Measurements from ENCODE around the gene PDZK1IP1. TPM values are rescaled to one million over a fixed set of nuclear protein-coding genes. Genes with fewer than 3 reads are reported as not detected.
"Not testable (repeated sequence)": the region's sequence is repeated elsewhere in the genome, so short reads cannot be mapped to it uniquely, and the experiment has no call there.

The PDZK1IP1 gene
- total RNA-seq, 1 donor from 2014 or later = not detected

GRCh38 chr1:47161298-47162040 lies 28.4 kb downstream of the PDZK1IP1 start:
- Mint-ChIP-seq H3K36me3 (ENCODE audit: unreplicated experiment) (peaks cover 5% of the 10 kb centered on the region), H3K27ac (ENCODE audit: unreplicated experiment) (no peak overlapping the region), H3K9me3 (ENCODE audit: unreplicated experiment) (no peaks in the 10 kb centered on the region), H3K27me3 (ENCODE audit: unreplicated experiment) (peaks cover 4% of the 10 kb centered on the region), H3K4me1 (ENCODE audit: low read depth, unreplicated experiment) (no peaks in the 10 kb centered on the region), H3K4me3 (ENCODE audit: unreplicated experiment) (no peak overlapping the region)
- no peak for TF ChIP-seq CTCF (IDR thresholded peaks at IDR 0.05; ENCODE audit: partially characterized antibody, unreplicated experiment)
- no peak for DNase-seq

GRCh38 chr1:47160716-47161115 lies 29.1 kb downstream of the PDZK1IP1 start:
- H3K9me3 Mint-ChIP-seq (ENCODE audit: unreplicated experiment) = no peaks in the 10 kb centered on the region
- H3K4me3 Mint-ChIP-seq (ENCODE audit: unreplicated experiment) = no peak overlapping the region
- peaks cover 5% of the 10 kb centered on the region for H3K36me3 Mint-ChIP-seq (ENCODE audit: unreplicated experiment)
- H3K4me1 Mint-ChIP-seq (ENCODE audit: low read depth, unreplicated experiment) = no peaks in the 10 kb centered on the region
- no peak for TF ChIP-seq CTCF (IDR thresholded peaks at IDR 0.05; ENCODE audit: partially characterized antibody, unreplicated experiment)
- no peak for DNase-seq
- H3K27ac Mint-ChIP-seq (ENCODE audit: unreplicated experiment) = no peak overlapping the region
- H3K27me3 Mint-ChIP-seq (ENCODE audit: unreplicated experiment) = peaks cover 4% of the 10 kb centered on the region

GRCh38 chr1:47157957-47158356 lies 31.9 kb downstream of the PDZK1IP1 start:
- H3K9me3 Mint-ChIP-seq (ENCODE audit: unreplicated experiment); H3K36me3 Mint-ChIP-seq (ENCODE audit: unreplicated experiment); H3K4me3 Mint-ChIP-seq (ENCODE audit: unreplicated experiment); H3K27ac Mint-ChIP-seq (ENCODE audit: unreplicated experiment); H3K27me3 Mint-ChIP-seq (ENCODE audit: unreplicated experiment); H3K4me1 Mint-ChIP-seq (ENCODE audit: low read depth, unreplicated experiment); DNase-seq: not testable (repeated sequence)

DNA sequence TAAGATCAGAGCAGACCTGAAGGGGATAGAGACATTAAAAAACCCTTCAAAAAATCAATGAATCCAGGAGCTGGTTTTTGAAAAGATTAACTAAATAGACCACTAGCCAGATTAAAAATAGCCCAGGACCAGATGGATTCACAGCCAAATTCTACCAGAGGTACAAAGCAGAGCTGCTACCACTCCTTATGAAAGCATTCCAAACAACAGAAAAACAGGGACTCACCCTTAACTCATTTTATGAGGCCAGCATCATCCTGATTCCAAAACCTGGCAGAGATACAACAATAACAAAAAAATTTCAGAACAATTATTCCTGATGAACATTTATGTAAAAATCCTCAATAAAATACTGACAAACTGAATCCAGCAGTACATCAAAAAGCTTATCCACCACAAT lies 33.4 kb downstream of the PDZK1IP1 start:
- H3K27ac Mint-ChIP-seq (ENCODE audit: unreplicated experiment); DNase-seq; H3K36me3 Mint-ChIP-seq (ENCODE audit: unreplicated experiment); H3K9me3 Mint-ChIP-seq (ENCODE audit: unreplicated experiment); H3K4me3 Mint-ChIP-seq (ENCODE audit: unreplicated experiment); H3K27me3 Mint-ChIP-seq (ENCODE audit: unreplicated experiment); H3K4me1 Mint-ChIP-seq (ENCODE audit: low read depth, unreplicated experiment): not testable (repeated sequence)

- peak overlapping the region; percentile 7 for H3K4me3 Mint-ChIP-seq (ENCODE audit: unreplicated experiment)
- H3K27me3 Mint-ChIP-seq (ENCODE audit: unreplicated experiment); H3K27ac Mint-ChIP-seq (ENCODE audit: unreplicated experiment); DNase-seq; H3K9me3 Mint-ChIP-seq (ENCODE audit: unreplicated experiment); H3K4me1 Mint-ChIP-seq (ENCODE audit: low read depth, unreplicated experiment); H3K36me3 Mint-ChIP-seq (ENCODE audit: unreplicated experiment): not testable (repeated sequence)
Measured at GRCh38 chr1:47149162-47149561, 40.7 kb downstream of the PDZK1IP1 start.

DNA sequence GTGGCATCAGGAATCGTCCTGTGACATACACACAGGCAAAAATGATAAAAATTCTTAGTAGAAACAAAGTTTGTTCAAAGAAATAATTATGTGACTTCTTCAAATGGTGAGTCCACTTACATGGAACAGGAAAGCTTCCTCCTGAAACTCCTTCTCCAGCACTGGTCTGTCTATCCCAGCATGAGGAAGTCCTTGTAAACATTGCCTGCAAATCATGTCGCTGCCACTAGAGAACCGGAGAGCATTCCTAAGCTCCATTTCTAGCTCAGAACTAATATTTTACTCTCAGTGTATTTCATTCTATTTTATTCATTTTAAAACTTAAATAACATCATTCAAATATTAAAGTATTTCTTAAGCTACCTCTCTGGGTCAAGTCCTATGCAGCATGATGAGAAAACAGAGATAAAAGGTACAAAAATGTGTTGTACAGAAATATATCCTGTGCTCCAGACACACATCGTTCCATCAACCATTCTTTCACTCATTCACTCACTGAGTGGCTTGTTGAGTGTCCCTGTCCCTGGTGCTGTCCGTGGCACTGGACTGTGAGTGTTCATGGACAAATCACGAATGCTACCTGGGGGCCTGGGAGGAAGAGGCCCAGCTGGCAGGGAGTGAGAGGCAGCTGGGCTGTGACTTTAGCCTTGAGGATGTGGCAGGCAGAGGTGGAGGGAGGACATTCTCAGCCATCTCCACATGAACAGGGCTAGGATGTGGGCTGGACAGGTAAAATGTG lies 42.6 kb downstream of the PDZK1IP1 start:
- Mint-ChIP-seq H3K36me3 (ENCODE audit: unreplicated experiment) (no peaks in the 10 kb centered on the region), H3K27me3 (ENCODE audit: unreplicated experiment) (peaks cover 1% of the 10 kb centered on the region), H3K27ac (ENCODE audit: unreplicated experiment) (no peak overlapping the region), H3K4me3 (ENCODE audit: unreplicated experiment) (no peak overlapping the region), H3K9me3 (ENCODE audit: unreplicated experiment) (peaks cover 1% of the 10 kb centered on the region), H3K4me1 (ENCODE audit: low read depth, unreplicated experiment) (peaks cover 5% of the 10 kb centered on the region)
- DNase-seq = no peak
- no peak for TF ChIP-seq CTCF (IDR thresholded peaks at IDR 0.05; ENCODE audit: partially characterized antibody, unreplicated experiment)

DNA sequence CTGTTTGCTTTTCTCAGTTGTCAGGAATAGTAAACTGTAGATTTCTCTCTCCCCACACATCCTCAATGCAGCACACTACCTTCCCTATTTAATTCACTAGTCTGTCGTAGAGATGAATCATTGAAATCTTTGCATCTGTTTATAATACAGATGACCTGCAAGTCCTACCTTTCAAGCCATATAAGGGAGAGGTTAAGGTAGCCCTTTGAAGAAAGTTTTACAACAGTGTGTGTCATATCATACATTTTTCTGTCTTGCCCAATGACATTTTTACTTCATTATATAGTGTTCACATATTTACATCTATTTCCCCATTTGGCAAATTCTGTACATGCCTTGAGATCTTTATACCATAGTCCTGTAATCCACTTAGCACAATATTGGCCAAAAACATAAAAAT lies 43.3 kb downstream of the PDZK1IP1 start:
- H3K4me1 Mint-ChIP-seq (ENCODE audit: low read depth, unreplicated experiment); H3K27ac Mint-ChIP-seq (ENCODE audit: unreplicated experiment); DNase-seq; H3K27me3 Mint-ChIP-seq (ENCODE audit: unreplicated experiment); H3K36me3 Mint-ChIP-seq (ENCODE audit: unreplicated experiment); H3K4me3 Mint-ChIP-seq (ENCODE audit: unreplicated experiment); H3K9me3 Mint-ChIP-seq (ENCODE audit: unreplicated experiment): not testable (repeated sequence)

- H3K9me3 Mint-ChIP-seq (ENCODE audit: unreplicated experiment); H3K4me3 Mint-ChIP-seq (ENCODE audit: unreplicated experiment); H3K27ac Mint-ChIP-seq (ENCODE audit: unreplicated experiment); H3K36me3 Mint-ChIP-seq (ENCODE audit: unreplicated experiment); H3K4me1 Mint-ChIP-seq (ENCODE audit: low read depth, unreplicated experiment); H3K27me3 Mint-ChIP-seq (ENCODE audit: unreplicated experiment): not testable (repeated sequence)
- peak; percentile 20 for DNase-seq
Measured at GRCh38 chr1:47143654-47144053, 46.2 kb downstream of the PDZK1IP1 start.

DNA sequence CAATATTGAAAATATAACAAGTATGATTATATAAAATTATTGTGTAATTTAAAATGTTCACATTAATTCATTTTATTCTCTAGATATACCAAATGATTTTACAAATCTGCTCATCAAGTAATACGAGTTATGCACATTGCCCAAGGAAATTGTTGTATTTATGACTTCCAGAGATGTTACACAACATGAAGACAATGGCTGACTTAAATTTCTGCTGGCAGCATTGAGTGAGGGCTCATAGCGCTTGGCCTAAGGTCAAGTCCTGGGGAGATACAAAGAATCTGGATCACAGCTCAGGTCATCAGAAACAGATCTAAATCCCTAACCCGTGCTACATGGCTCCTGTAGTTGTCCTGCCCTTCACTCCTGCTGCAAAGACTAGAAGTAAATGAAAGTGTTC lies 49.5 kb downstream of the PDZK1IP1 start:
- DNase-seq; H3K27ac Mint-ChIP-seq (ENCODE audit: unreplicated experiment); H3K27me3 Mint-ChIP-seq (ENCODE audit: unreplicated experiment); H3K4me1 Mint-ChIP-seq (ENCODE audit: low read depth, unreplicated experiment); H3K9me3 Mint-ChIP-seq (ENCODE audit: unreplicated experiment); H3K36me3 Mint-ChIP-seq (ENCODE audit: unreplicated experiment); H3K4me3 Mint-ChIP-seq (ENCODE audit: unreplicated experiment): not testable (repeated sequence)

All from glutamatergic neuron (in vitro differentiated cells).